Panc1 (cell line): Measurements from ENCODE around the gene FKBP9. TPM values are rescaled to one million over a fixed set of nuclear protein-coding genes. Genes with fewer than 3 reads are reported as not detected.

Experiments used
- ATAC-seq: fragments of 200-7000 bp; cut with Tn5 transposase; 2 replicates; pipeline ENCODE4 v1.9.1; 2020; ENCODE audit warnings: mild to moderate bottlenecking, moderate library complexity
- BruUV-seq: library from RNA; stranded (reverse); fragments of 400-500 nt; replicated peaks from 2 replicates; lab custom pipeline; 2021; lab: Mats Ljungman, UMichigan
- CTCF ChIA-PET: fragments of 300-600 bp; sonication (Branson Sonifier 250); formaldehyde crosslinking; loops from one replicate; lab custom pipeline; 2022; ENCODE audit warnings: antibody characterized with exemption; lab: Charles Lee
- POLR2A ChIA-PET: fragments of 300-600 bp; sonication (Branson Sonifier 250); formaldehyde crosslinking; loops from one replicate; lab custom pipeline; 2022; ENCODE audit warnings: antibody characterized with exemption; lab: Charles Lee
- DNase-seq: peaks from one replicate; pipeline ENCODE4 v3.0.0-alpha.2; 2010; ENCODE audit warnings: low read depth, low spot score
- H3K27ac ChIP-seq: 2 replicates; pipeline ENCODE4 v1.5.1; 2011; ENCODE audit warnings: mild to moderate bottlenecking, low read length, inconsistent platforms
- H3K27me3 ChIP-seq: fragments of 200-500 bp; sonication (Bioruptor generic); 2 replicates; pipeline ENCODE4 v1.6.0; 2014; ENCODE audit warnings: low read length, inconsistent platforms; ENCODE audit not compliant: control insufficient read depth, insufficient read depth
- H3K36me3 ChIP-seq: fragments of 200-500 bp; sonication (Bioruptor generic); 2 replicates; pipeline ENCODE4 v1.5.1; 2014; ENCODE audit warnings: inconsistent platforms, mild to moderate bottlenecking, low read length, moderate library complexity; ENCODE audit not compliant: control insufficient read depth, insufficient read depth
- H3K4me1 ChIP-seq: 2 replicates; pipeline ENCODE4 v1.5.1; 2011; ENCODE audit warnings: inconsistent platforms, mild to moderate bottlenecking, low read length, moderate library complexity; ENCODE audit not compliant: control insufficient read depth, insufficient read depth
- H3K4me3 ChIP-seq, 2 experiments: 2 replicates each; pipeline ENCODE4 v1.5.1; 2011 to 2012; ENCODE audit warnings: low read depth in 2 of 2, low read length in 2 of 2, mild to moderate bottlenecking in 2 of 2, inconsistent platforms in 1 of 2, moderate library complexity in 1 of 2
- H3K9me3 ChIP-seq: fragments of 200-500 bp; sonication (Bioruptor generic); 2 replicates; pipeline ENCODE4 v1.5.1; 2014; ENCODE audit warnings: low read depth, mild to moderate bottlenecking, inconsistent platforms, low read length, moderate library complexity; ENCODE audit not compliant: control insufficient read depth, insufficient read depth
- CTCF ChIP-seq: fragments of 450-650 bp; IDR thresholded peaks from 2 replicates; pipeline ENCODE4 v1.5.1; 2017; ENCODE audit warnings: mild to moderate bottlenecking
- POLR2AphosphoS5 ChIP-seq: IDR thresholded peaks from 2 replicates; pipeline ENCODE4 v1.6.1; 2012; ENCODE audit warnings: mild to moderate bottlenecking, low read depth, low read length, moderate library complexity
- SIN3A ChIP-seq: IDR thresholded peaks from 2 replicates; pipeline ENCODE4 v1.6.1; 2012; ENCODE audit warnings: low read depth, mild to moderate bottlenecking, low read length, moderate library complexity, borderline replicate concordance; ENCODE audit not compliant: insufficient read depth
- TCF7L2 ChIP-seq: IDR thresholded peaks from 2 replicates; pipeline ENCODE4 v1.6.1; 2011; ENCODE audit warnings: mild to moderate bottlenecking, low read depth, low read length, inconsistent platforms
- in situ Hi-C: cut with HindIII; loops from 2 replicates; pipeline ENCODE4 v1.10.0; 2016; ENCODE audit warnings: low sequenced_read_pairs, low pct_unique_long_range_greater_than_20kb
- intact Hi-C: fragments of 100-400 bp; cut with micrococcal nuclease; formaldehyde crosslinking; loops from one replicate; pipeline ENCODE4 v1.10.0; 2022; ENCODE audit not compliant: unreplicated experiment
- total RNA-seq: library from RNA; stranded (reverse); gene quantifications from one replicate; pipeline ENCODE4 v1.2.1, GENCODE V29; 2021; ENCODE audit not compliant: unreplicated experiment
- TF ChIP-seq, protein P1 (sequence below), 2 experiments: IDR thresholded peaks; 2 replicates each; pipeline ENCODE4 v1.6.1; 2011 to 2012; ENCODE audit warnings: low read depth in 2 of 2, control low read depth in 1 of 2, low read length in 1 of 2, mild to moderate bottlenecking in 1 of 2, moderate library complexity in 1 of 2; ENCODE audit not compliant: insufficient read depth in 1 of 2

Gene FKBP9
- total RNA-seq, 1 experiment from 2014 or later = 183 TPM

- H3K27me3 ChIP-seq = no peaks in the 10 kb centered on the region
- POLR2A ChIA-PET = no interaction called here
- H3K4me3 ChIP-seq = no peak overlapping the region
- TF ChIP-seq TCF7L2 (no peak), SIN3A (no peak), POLR2AphosphoS5 (no peak), CTCF (no peak)
- TF ChIP-seq, protein P1, sequence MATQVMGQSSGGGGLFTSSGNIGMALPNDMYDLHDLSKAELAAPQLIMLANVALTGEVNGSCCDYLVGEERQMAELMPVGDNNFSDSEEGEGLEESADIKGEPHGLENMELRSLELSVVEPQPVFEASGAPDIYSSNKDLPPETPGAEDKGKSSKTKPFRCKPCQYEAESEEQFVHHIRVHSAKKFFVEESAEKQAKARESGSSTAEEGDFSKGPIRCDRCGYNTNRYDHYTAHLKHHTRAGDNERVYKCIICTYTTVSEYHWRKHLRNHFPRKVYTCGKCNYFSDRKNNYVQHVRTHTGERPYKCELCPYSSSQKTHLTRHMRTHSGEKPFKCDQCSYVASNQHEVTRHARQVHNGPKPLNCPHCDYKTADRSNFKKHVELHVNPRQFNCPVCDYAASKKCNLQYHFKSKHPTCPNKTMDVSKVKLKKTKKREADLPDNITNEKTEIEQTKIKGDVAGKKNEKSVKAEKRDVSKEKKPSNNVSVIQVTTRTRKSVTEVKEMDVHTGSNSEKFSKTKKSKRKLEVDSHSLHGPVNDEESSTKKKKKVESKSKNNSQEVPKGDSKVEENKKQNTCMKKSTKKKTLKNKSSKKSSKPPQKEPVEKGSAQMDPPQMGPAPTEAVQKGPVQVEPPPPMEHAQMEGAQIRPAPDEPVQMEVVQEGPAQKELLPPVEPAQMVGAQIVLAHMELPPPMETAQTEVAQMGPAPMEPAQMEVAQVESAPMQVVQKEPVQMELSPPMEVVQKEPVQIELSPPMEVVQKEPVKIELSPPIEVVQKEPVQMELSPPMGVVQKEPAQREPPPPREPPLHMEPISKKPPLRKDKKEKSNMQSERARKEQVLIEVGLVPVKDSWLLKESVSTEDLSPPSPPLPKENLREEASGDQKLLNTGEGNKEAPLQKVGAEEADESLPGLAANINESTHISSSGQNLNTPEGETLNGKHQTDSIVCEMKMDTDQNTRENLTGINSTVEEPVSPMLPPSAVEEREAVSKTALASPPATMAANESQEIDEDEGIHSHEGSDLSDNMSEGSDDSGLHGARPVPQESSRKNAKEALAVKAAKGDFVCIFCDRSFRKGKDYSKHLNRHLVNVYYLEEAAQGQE (IDR thresholded peaks at IDR 0.05; ENCODE audit: insufficient read depth in 1 of 2, low read depth in 2 of 2, low read length in 1 of 2) = no peak
- no peaks in the 10 kb centered on the region for H3K36me3 ChIP-seq
- ATAC-seq (no peak), DNase-seq (no peak)
- CTCF ChIA-PET = no interaction called here
- no peak overlapping the region for H3K27ac ChIP-seq
- in situ Hi-C loops (no loop called here), intact Hi-C loops (loop anchor here (10.0 kb wide), 1 partner anchor 94 kb away; the partner anchor contains the start of gene FKBP9)
- no peaks in the 10 kb centered on the region for H3K9me3 ChIP-seq
- H3K4me1 ChIP-seq = peaks cover 15% of the 10 kb centered on the region; the same call in 1 of the 2 replicates
- TSS peak; percentile 10 for BruUV-seq
Measured at GRCh38 chr7:33048704-33049103, 91.5 kb downstream of the FKBP9 start.

DNA sequence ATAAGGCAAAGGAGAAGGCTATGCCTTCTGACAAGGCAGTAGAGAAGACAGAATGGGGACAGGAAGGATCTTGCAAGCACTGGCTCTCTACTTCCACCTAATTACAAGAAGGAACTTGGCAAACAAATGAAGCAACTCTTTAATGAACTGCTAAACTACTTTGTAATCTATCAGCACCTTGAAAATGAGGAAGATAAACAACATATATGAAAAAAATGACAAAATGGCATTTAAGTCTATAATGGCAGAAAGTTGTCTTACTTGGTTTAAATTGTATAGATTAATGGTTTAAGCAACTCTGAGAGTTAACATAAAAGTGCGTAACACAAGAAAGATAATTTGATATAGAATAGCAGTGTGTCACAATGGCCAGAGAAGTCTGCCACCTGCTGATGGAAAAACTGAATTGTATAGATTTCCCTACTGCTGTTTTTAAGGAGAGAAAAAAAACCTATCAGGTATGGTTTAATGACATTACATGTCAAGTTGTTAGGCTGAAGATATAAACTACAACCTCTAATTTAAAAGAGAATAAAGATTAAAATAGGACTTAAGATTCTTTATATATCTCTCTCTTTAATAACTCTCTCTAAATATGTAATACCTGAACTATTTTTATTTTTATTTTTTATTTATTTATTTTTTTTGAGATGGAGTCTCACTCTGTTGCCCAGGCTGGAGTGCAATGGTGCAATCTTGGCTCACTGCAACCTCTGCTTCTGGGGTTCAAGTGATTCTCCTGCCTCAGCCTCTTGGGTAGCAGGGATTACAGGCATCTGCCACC, 93.5 kb downstream of the FKBP9 start:
- no TSS peak for BruUV-seq
- in situ Hi-C loops = no loop called here
- Histone ChIP-seq H3K27ac (no peak overlapping the region), H3K4me1 (no peaks in the 10 kb centered on the region), H3K36me3 (no peaks in the 10 kb centered on the region), H3K27me3 (no peaks in the 10 kb centered on the region), H3K9me3 (no peaks in the 10 kb centered on the region), H3K4me3 (no peak overlapping the region)
- ChIA-PET CTCF (interaction anchor here (0.7 kb wide), 1 partner anchor 75 kb away, joined by 7 read pairs; no protein-coding TSS in a partner anchor), POLR2A (no interaction called here)
- DNase-seq (no peak), ATAC-seq (peak; percentile 87)
- intact Hi-C loops = no loop called here
- TF ChIP-seq SIN3A (no peak), CTCF (peak; percentile 79; the same call in 1 of the 2 replicates), POLR2AphosphoS5 (no peak), TCF7L2 (no peak)
- TF ChIP-seq, protein P1 (IDR thresholded peaks at IDR 0.05; ENCODE audit: insufficient read depth in 1 of 2, low read depth in 2 of 2, low read length in 1 of 2) = no peak
